ENCODE results near the gene NHSL1. TPM values are rescaled to one million over a fixed set of nuclear protein-coding genes. Genes with fewer than 3 reads are reported as not detected.

Gene NHSL1
- total and polyA plus RNA-seq, 2 of the 8 experiments (the other 6 are each of a cell fraction or from before 2014, with no cell fraction given), result 7.2 to 32.4 TPM

DNA sequence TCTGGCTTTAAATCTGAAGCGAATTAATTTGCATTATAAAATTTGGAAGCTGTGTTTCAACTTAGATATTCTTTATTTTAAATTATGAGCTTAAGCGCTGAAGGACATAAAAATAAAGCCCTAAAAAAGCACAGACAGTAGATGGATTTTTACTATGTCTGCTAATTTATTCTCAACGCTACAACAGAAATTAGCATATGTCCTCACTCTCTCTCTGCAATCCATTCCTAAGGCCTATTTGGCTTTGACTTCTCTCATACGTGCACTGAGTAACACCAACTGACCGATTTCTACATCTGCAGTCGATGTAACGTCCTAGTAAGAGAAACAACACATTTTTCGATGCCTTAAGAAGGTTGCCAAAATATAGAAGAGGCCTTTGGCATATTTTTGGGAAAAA is 71.6 kb downstream of the NHSL1 start (continued):
- TF ChIP-seq EP300 (IDR thresholded peaks at IDR 0.05; ENCODE audit: borderline replicate concordance in 1 of 2, low read depth in 2 of 2, low read length in 2 of 2), result no peak
- TF ChIP-seq, protein P1, sequence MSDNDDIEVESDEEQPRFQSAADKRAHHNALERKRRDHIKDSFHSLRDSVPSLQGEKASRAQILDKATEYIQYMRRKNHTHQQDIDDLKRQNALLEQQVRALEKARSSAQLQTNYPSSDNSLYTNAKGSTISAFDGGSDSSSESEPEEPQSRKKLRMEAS (IDR thresholded peaks at IDR 0.05), result no peak
- TF ChIP-seq POU5F1 (IDR thresholded peaks at IDR 0.05; ENCODE audit: low read depth, low read length), result no peak
